T-helper 2 cell treated with Interferon-gamma antibody and Interleukin-4, amounts not matched to agents 5 μg/mL and 100 μg/mL, for 36 hours (primary cell): ENCODE measurements around the gene ZNF879.

Source experiments
- DNase-seq: peaks from one replicate; pipeline ENCODE4 v3.0.0; 2021; ENCODE audit warnings: low spot score
- H3K27ac Mint-ChIP-seq: one replicate; pipeline ENCODE4 v1.8.0; 2021; ENCODE audit warnings: mild to moderate bottlenecking, mixed read lengths
- H3K27me3 Mint-ChIP-seq: one replicate; pipeline ENCODE4 v1.8.0; 2021; ENCODE audit warnings: low read depth, mixed read lengths
- H3K36me3 Mint-ChIP-seq: one replicate; pipeline ENCODE4 v1.8.0; 2021; ENCODE audit warnings: low read depth, mixed read lengths
- H3K4me1 Mint-ChIP-seq: one replicate; pipeline ENCODE4 v1.8.0; 2021; ENCODE audit warnings: low read depth, mixed read lengths
- H3K4me3 Mint-ChIP-seq: one replicate; pipeline ENCODE4 v1.8.0; 2022; ENCODE audit warnings: mild to moderate bottlenecking, moderate library complexity, mixed read lengths
- H3K9me3 Mint-ChIP-seq: one replicate; pipeline ENCODE4 v1.8.0; 2021; ENCODE audit warnings: mixed read lengths

The ZNF879 gene

DNA sequence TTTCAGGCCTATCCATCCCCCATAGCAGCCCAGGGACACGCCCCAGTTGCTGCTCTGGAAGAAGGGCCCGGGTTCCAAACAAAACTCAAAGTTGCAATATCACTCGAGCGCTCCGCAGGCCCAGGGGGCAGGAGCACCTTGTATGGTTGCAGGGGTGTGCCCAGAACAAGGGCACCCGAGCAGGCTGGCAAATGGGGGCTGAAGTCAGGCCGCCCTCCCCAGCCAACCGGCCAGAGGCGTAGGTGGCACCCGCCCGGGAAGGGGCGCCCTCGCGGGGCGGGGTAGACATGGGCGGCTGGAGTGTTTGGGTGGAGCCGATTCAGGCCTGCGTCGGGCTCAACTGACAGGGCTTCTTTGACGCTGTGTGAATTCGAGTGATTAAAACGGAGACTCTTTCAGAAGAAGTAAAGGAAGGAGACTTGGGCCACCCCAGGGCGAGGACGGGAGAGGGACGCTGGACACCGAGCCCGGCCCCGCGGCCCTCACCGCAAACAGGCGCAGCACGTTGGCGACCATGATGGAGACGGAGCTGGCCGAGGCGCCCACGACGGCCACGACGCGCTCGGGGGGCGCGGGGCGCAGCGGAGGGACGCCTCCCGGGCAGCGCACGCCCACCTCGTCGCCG, 29.5 kb upstream of the ZNF879 start:
- H3K4me1 Mint-ChIP-seq: no peaks in the 10 kb centered on the region
- H3K4me3 Mint-ChIP-seq: no peak overlapping the region
- peaks cover 22% of the 10 kb centered on the region for H3K27me3 Mint-ChIP-seq

DNA sequence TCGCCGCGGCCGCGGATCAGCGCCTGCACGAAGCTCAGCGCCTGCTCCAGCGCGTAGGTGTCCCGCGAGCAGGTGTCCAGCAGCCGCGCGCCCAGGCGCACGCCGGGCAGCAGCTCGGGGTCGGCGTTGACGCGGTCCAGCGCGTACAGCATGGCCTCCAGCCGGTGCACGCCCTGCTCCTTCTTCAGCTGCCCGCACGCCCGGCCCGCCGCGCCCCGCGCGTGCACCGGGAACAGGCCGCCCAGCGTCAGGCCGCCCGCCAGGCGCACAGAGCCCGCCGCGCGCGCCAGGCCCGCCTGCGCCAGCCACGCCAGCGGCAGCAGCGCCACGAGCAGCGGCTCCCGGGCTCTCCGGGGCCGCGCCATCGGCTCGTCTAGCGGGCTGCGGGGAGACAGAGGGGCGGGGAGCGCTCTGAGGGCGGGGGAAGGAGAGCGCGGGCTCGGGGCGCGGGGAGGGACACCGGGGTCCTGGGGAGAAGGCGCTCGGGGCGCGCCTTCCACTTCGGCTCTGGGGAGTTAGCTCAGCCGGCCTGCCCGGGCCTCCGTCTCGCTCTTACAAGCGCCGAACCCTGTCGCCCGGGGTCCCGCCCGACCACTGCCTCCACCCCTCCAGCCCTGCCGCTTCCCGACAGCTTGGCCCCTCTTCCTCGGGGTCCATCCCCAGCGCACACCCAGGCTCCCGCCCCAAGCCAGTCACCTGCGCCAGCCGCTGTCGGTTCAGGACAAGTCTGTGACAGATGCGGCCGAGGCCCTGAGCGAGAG, 28.8 kb upstream of the ZNF879 start, which contains the start of gene GRM6:
TSS of gene GRM6 (minus strand) at position 741 of the 761 bp plus-strand sequence. CDS start at position 365, 376 bp downstream.
- Mint-ChIP-seq H3K9me3 (peaks cover 15% of the 10 kb centered on the region), H3K36me3 (peaks cover 6% of the 10 kb centered on the region), H3K4me1 (no peaks in the 10 kb centered on the region), H3K27me3 (peaks cover 22% of the 10 kb centered on the region), H3K4me3 (no peak within 1 kb of the TSS), H3K27ac (peak within 1 kb of the TSS; percentile 68)
- no peak for DNase-seq

More for the DNA sequence above, 29.5 kb upstream of the ZNF879 start:
- H3K9me3 Mint-ChIP-seq: peaks cover 21% of the 10 kb centered on the region
- H3K27ac Mint-ChIP-seq: no peak overlapping the region
- H3K36me3 Mint-ChIP-seq: peaks cover 6% of the 10 kb centered on the region
- no peak for DNase-seq

DNA sequence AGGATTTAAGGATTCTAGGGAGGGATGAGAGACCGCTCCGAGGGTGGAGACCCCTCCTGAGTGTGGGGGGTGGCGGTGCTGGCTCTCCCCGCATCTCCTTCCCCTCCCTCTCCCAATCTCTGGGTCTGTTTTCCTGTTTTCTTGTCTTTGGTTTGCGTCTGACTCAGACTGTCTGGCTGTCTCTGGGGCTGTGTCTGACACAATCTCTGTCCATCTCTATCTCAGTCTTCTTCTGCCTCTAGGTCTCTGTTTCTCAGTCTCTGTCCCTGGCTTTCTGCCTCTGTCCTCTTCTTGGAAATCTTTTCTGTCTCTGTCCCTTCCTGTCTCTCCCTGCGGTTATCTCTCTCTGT, 28.3 kb upstream of the ZNF879 start:
- H3K36me3 Mint-ChIP-seq: peaks cover 6% of the 10 kb centered on the region
- H3K4me1 Mint-ChIP-seq: no peaks in the 10 kb centered on the region
- H3K27ac Mint-ChIP-seq: peak overlapping the region; percentile 68
- DNase-seq: no peak
- H3K4me3 Mint-ChIP-seq: no peak overlapping the region
- peaks cover 16% of the 10 kb centered on the region for H3K9me3 Mint-ChIP-seq
- H3K27me3 Mint-ChIP-seq: peaks cover 22% of the 10 kb centered on the region

DNA sequence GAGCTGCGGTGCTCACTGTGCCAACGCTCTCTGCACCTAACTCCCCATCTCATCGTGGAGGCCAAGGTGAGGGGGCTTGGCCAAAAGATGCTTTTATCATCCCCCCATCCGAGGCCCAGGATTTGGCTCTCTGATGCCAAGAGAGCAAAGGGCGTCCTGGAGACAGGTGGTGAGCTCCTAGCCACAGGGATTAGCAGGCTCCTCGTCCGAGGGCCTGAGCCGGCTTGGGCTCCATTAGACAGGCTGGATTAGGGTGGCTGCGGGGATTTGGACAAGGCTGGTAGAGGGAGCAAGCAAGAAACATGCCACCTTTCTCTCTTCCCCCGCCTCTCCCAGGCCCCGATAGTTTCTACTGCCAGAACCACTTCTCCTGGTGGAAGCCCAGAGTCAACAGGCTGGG, 27.4 kb upstream of the ZNF879 start:
- Mint-ChIP-seq H3K9me3 (peaks cover 21% of the 10 kb centered on the region), H3K27ac (no peak overlapping the region), H3K36me3 (peaks cover 6% of the 10 kb centered on the region), H3K4me3 (no peak overlapping the region), H3K4me1 (no peaks in the 10 kb centered on the region), H3K27me3 (peaks cover 22% of the 10 kb centered on the region)
- no peak for DNase-seq

DNA sequence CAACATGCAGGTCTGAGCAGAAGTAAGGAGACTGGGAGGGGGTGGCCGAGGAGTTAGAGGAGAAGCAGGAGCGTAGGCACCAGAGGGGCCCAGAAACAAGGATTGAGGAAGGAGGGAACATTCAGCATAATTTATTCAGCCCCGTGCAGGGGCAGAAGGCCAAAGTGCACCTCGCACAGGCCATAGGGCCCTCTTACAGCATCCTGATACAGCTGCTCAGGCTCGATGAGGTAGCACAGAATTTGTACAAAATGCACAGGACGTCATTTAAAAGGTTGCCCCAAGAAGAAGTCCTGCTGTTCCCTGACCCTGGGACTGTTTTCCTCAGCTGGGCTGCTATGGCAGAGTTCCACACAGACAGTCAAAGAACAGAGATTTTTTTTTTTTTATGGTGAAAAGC, 26.4 kb upstream of the ZNF879 start:
- no peak for DNase-seq
- H3K36me3 Mint-ChIP-seq: peaks cover 6% of the 10 kb centered on the region
- peaks cover 26% of the 10 kb centered on the region for H3K9me3 Mint-ChIP-seq
- no peaks in the 10 kb centered on the region for H3K4me1 Mint-ChIP-seq
- H3K27ac Mint-ChIP-seq: no peak overlapping the region
- no peak overlapping the region for H3K4me3 Mint-ChIP-seq
- peaks cover 22% of the 10 kb centered on the region for H3K27me3 Mint-ChIP-seq

DNA sequence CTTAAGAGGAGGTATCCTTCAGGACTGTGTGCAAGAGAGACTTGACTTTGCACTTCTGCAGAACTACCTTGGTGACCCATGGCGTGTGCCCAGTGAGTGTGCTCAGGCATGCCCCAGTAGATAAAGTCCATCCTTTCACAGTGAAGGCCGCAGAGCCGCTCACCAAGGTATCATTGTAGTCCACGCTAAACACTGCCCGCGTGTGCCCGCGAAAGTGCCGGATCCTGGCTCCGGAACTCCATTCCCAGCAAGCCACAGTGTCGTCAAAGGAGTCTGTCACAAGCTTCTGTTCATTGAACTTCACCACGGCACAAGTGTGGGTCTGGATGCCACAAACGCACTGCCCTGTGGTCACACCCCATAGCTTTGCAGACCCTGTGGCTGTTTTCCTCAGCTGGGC, 25.2 kb upstream of the ZNF879 start:
- Mint-ChIP-seq H3K27me3 (peaks cover 11% of the 10 kb centered on the region), H3K9me3 (peaks cover 37% of the 10 kb centered on the region), H3K4me1 (no peaks in the 10 kb centered on the region), H3K4me3 (no peak overlapping the region), H3K27ac (no peak overlapping the region), H3K36me3 (peaks cover 5% of the 10 kb centered on the region)
- no peak for DNase-seq

DNA sequence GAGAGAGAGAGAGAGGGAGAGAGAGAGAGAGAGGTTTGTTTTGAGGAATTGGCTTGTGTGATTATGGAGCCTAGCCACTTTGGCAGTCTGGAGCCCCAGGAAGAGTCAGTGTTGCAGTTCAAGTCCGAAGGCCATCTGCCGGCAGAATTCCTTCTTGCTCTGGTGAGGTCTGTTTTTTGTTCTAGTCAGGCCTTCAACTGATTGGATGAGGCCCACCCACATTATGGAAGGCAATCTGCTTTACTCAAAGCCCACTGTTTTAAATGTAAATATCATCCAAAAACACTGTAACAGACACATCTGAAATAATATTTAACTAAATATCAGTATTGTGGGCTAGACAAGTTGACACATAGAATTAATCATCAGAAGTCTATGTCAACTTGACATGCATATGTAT, 17.0 kb upstream of the ZNF879 start:
- no peaks in the 10 kb centered on the region for H3K36me3 Mint-ChIP-seq
- no peak for DNase-seq
- H3K9me3 Mint-ChIP-seq: peaks cover 57% of the 10 kb centered on the region
- H3K27me3 Mint-ChIP-seq: no peaks in the 10 kb centered on the region
- no peak overlapping the region for H3K4me3 Mint-ChIP-seq
- no peaks in the 10 kb centered on the region for H3K4me1 Mint-ChIP-seq
- no peak overlapping the region for H3K27ac Mint-ChIP-seq

DNA sequence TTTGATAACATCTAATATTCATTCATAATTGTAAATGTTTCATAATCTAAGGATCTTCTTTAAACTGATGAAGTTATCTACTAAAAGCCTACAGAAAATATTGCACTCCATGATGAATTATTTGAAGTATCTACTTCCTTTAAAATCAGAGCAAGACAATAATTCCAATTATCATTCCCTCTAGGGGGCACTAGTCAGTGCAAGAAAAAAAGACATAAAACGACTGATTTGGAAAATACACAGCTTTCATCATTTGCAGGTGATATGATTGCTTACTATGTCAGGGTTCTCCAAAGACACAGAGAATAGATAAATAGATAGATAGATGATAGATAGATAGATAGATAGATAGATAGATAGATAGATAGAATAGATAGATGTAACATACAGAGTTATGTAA, 14.9 kb upstream of the ZNF879 start:
- H3K27ac Mint-ChIP-seq: no peak overlapping the region
- no peaks in the 10 kb centered on the region for H3K4me1 Mint-ChIP-seq
- no peak for DNase-seq
- no peaks in the 10 kb centered on the region for H3K36me3 Mint-ChIP-seq
- no peak overlapping the region for H3K4me3 Mint-ChIP-seq
- peaks cover 60% of the 10 kb centered on the region for H3K9me3 Mint-ChIP-seq
- no peaks in the 10 kb centered on the region for H3K27me3 Mint-ChIP-seq

DNA sequence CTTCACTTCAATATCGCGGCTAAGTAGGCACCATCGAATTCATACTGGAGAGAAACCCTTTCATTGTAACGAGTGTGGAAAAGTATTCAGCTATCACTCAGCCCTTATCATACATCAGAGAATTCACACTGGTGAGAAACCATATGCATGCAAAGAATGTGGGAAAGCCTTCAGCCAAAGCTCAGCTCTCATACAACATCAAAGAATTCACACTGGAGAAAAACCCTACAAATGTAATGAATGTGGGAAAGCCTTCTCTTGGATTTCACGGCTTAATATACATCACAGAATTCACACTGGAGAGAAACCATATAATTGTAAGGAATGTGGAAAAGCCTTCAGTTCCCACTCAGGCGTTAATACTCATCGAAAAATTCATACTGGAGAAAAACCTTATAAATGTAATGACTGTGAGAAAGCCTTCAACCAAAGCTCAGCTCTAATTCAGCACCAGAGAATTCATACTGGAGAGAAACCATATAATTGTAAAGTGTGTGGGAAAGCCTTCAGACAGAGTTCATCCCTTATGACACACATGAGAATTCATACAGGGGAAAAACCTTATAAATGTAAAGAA, 9.5 kb downstream of the ZNF879 start:
- no peaks in the 10 kb centered on the region for H3K27me3 Mint-ChIP-seq
- H3K4me1 Mint-ChIP-seq: no peaks in the 10 kb centered on the region
- H3K4me3 Mint-ChIP-seq: no peak overlapping the region
- peaks cover 46% of the 10 kb centered on the region for H3K36me3 Mint-ChIP-seq
- no peak overlapping the region for H3K27ac Mint-ChIP-seq
- H3K9me3 Mint-ChIP-seq: peaks cover 93% of the 10 kb centered on the region
- no peak for DNase-seq

DNA sequence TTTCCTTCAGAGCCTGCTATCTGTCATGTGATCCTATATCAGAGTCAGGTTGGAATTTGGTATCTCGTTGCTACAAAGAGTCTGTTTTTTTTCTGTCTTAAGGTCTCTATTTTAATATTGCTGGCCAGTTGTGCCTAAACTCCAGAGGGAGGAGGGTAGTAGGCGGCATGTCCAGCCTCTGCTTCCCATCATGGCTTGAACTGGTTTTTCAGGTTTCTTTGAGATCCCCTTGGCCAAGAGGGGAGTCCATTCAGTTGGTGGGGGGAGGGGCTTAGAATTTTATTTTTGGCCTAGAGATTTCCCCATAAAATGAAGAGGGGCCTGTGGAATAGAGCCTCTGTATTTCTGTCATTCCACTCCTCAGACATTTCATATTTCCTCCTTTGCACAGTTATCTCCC, 21.2 kb downstream of the ZNF879 start:
- Mint-ChIP-seq H3K9me3 (peaks cover 76% of the 10 kb centered on the region), H3K27me3 (no peaks in the 10 kb centered on the region), H3K36me3 (no peaks in the 10 kb centered on the region), H3K4me1 (no peaks in the 10 kb centered on the region), H3K4me3 (no peak overlapping the region), H3K27ac (no peak overlapping the region)
- DNase-seq: no peak

DNA sequence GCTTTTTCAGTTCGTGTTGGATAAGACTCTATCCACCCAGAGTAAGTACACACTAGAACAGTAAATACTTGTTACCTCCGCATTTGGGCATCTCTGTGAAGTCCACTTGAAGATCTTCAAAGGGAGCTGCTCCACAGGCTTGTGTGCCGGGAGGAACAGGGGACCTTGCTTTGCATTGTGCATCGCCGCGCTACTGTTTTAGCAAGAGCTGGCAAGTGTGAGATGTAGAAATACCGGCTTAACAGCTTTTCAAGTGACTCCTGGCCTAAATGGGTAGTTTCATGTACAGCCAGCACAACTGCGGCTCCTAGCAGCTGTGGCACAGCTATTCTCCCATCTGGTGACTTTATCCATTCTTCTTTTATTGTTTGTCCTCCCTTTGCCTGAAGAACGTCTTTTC, 28.2 kb downstream of the ZNF879 start:
- H3K4me3 Mint-ChIP-seq: no peak overlapping the region
- peaks cover 55% of the 10 kb centered on the region for H3K9me3 Mint-ChIP-seq
- no peak for DNase-seq
- H3K27me3 Mint-ChIP-seq: no peaks in the 10 kb centered on the region
- no peak overlapping the region for H3K27ac Mint-ChIP-seq
- H3K4me1 Mint-ChIP-seq: no peaks in the 10 kb centered on the region
- no peaks in the 10 kb centered on the region for H3K36me3 Mint-ChIP-seq

DNA sequence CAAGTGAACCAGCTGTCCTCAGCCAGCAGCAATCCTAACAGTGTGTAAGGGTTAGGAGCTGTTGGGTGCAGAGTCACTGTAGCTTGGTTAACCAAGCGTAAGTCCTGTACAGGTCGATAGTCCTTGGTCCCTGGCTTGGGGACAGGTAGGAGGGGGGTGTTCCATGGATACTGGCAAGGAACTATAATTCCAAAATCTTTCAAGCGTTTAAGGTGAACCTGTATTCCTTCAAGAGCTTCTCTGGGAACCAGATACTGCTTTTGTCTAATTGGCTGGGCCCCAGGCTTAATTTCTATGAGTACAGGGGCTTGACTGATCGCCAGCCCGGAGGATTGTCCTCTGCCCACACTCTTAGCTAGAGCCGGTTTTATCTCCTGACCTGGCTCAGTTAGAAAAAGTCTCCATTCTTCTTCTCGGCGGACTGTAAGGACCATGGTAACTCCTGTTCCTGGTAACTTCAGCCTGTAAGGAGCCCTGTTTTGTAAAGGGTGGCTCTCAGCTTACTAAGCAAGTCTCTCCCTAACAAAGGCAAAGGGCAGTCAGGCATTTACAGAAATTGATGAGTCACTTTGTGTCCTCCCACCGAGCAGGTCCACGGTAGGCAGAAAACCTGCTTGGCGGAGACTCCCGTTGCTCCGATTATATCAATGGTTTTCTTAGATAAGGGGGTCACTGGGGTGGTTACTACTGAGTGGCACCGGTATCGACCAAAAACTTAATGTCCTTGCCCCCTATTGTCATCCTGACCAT, 30.6 kb downstream of the ZNF879 start:
- no peak for DNase-seq
- Mint-ChIP-seq H3K4me3 (no peak overlapping the region), H3K27me3 (no peaks in the 10 kb centered on the region), H3K4me1 (no peaks in the 10 kb centered on the region), H3K9me3 (peaks cover 43% of the 10 kb centered on the region), H3K36me3 (no peaks in the 10 kb centered on the region), H3K27ac (no peak overlapping the region)

DNA sequence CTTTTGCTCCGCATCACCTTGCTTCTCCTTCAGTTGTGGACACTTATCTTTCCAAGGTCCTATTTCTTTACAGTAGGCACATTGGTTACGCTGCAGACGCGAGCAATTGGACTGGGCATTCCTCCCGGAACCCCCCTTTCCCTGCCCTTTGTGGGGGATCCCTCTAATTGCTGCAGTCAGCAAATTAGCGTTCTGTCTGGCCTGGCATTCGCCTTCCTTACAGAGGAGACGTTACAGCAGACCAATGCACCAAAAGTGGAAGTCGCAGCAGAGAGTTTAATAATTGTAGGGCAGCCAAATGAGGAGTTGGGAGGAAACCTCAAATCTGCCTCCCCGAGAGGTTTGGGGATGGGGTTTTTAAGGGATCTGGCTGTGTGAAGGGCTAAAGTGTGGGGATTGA, 31.3 kb downstream of the ZNF879 start:
- no peak for DNase-seq
- Mint-ChIP-seq H3K9me3 (peaks cover 45% of the 10 kb centered on the region), H3K4me1 (peaks cover 6% of the 10 kb centered on the region), H3K36me3 (peaks cover 4% of the 10 kb centered on the region), H3K27ac (no peak overlapping the region), H3K4me3 (no peak overlapping the region), H3K27me3 (no peaks in the 10 kb centered on the region)

DNA sequence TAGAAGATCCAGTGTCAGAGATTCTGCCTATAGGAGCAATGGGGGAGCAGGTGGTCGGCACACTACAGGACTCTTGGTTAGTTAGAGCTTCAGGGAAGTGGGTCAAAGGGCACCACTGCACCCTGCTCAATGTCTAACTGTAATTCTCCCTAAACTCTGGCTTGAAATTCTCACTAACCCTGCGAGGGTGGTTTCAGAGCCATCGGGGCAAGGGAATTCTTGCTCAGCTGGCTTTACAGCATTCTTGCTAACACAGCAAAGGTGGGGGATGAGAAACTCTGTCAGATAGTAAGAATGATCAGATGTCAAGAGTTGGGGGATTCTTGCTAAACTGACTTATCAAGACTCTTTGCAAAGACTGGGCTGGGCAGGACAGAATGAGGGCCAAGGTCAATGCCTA, 31.8 kb downstream of the ZNF879 start:
- Mint-ChIP-seq H3K9me3 (peaks cover 42% of the 10 kb centered on the region), H3K27me3 (no peaks in the 10 kb centered on the region), H3K36me3 (peaks cover 4% of the 10 kb centered on the region), H3K27ac (no peak overlapping the region), H3K4me1 (peaks cover 6% of the 10 kb centered on the region), H3K4me3 (no peak overlapping the region)
- no peak for DNase-seq
